Kasumi-1 (cell line): ENCODE measurements around the gene ZNF804A.
"Not testable (repeated sequence)": the region's sequence is repeated elsewhere in the genome, so short reads cannot be mapped to it uniquely, and the experiment has no call there.

Experiments
- DNase-seq, 2 experiments: peaks; one replicate each; lab custom pipeline; 2025; lab: John Stamatoyannopoulos, UW

Gene ZNF804A

DNA sequence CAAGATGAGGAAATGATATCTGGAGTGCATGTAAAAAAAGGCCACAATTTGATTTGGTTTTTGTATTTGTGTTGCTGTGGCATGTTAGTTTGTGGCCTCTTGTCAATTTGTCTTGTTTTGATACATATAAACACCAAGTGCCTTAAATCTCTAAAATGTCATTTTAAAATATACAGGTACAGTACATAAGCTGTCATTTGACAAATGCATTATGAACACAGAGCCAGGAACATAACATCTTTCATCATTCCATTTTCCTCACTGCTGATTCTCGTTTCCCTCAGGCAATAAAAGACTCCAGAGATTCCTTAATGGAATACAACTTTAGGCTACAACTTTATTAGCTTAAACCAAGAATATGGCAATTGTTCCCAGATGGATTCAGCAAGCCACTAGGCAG lies 217.5 kb downstream of the ZNF804A start:
- no peak for DNase-seq

- no peak for DNase-seq
Observed at GRCh38 chr2:184824597-184824996, 226.3 kb downstream of the ZNF804A start.

DNA sequence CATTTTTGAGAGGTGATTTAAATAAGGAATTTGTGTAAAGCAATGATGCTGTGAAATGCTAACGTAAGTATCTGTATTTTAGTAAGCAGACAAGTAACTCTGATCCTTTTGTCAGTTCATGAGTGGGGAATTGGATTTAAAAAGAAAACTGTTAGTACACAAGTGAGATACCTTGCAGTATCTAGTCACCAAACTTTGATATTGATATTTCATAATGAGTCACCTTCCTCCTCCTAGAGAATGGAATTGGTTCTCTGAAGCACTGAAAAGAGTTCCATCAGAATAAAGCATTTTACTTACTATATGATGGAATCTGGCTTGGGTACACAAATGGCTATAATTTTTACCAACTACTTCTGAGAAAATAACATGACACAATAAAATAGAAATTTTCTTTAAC lies 232.2 kb downstream of the ZNF804A start:
- DNase-seq = no peak

- DNase-seq = no peak
Observed at GRCh38 chr2:184834699-184835397, 236.5 kb downstream of the ZNF804A start.

DNA sequence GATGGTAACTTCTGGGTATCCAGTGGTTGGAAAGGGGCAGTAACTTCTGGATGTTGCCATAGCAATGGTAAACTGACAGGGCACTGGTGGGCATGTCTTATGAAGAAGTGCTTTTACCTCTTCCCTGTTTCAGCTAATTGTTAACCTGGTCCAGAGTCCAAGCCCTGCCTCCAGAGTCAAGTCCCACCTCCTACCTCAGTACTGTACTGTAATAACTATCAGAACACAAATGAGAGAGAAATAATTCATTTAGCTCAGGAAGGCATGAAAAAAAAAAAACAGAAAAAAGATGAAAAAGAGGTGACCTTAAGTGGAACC lies 237.0 kb downstream of the ZNF804A start:
- no peak for DNase-seq

DNA sequence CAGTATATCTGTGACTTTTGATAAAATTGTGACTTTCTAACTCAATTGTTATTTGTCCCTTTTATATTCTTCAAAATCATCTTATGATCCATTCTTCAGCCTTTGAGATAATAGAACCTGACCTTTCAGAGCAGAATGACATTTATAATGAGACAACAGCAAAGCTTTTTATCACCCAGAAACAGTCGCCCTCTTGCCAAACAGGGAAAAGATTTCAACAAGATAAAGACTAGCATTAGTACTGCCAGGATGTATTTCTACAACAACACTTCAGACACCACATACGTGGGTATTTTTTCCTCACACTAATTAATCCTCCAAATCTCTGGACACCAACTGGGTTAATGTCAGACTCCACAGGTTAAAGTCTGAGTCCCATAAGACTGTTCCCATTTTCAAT lies 249.0 kb downstream of the ZNF804A start:
- no peak for DNase-seq

GRCh38 chr2:184849516-184849915 lies 251.2 kb downstream of the ZNF804A start:
- DNase-seq = no peak

DNA sequence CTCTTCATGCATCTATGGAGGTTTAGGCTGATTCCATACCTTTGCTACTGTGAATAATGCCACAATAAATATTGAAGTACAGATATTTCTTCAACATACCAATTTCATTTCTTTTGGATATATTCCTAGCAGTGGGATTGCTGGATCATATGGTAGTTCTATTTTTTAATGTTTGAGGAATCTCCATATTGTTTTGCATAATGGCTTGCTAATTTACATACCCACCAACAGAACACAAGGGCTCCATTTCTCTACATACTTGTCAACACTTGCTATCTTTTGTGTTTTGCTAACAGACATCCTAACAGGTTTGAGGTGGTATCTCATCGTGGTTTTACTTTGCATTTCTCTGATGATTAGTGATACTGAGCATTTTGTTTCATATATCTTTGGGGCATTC lies 253.2 kb downstream of the ZNF804A start:
- no peak for DNase-seq

DNA sequence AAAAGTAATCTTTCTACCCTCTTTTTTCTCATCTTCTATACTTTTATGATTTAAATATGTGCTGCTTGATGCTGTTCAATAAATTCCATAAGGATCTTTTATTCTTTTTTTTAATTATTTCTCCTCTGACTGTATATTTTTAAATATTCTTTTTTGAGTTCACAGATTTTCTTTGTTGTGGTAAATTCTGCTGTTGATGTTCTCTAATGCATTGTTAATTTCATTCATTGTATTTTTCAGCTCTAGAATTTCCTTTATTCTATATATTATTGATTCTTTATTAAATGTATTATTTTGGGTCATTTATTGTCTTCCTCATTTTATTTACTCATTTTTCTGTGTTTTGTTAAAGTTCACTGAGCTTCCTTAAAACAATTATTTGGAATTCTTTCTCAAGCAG lies 260.9 kb downstream of the ZNF804A start:
- DNase-seq = no peak

DNA sequence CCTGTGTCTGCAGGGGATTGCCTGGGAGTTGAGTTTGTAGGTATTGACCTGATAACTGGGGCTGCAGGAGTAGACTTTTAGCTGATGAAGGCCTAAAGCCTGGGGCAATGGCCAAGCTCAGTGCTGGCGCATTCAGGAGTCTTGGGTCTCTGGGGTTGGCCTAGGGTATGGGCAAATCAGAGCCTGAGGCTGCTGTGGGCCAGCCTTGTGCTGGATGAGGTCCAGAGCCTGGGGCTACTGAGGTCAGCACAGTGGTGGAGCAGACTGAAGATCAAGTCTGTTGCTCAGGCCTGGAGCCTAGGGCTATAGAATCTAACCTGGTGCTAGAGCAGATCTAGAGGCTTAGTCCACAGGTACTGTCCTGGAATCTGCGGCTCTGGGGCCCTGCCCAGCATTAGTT lies 262.4 kb downstream of the ZNF804A start:
- no peak for DNase-seq

GRCh38 chr2:184875212-184875611 lies 276.9 kb downstream of the ZNF804A start:
- no peak for DNase-seq

DNA sequence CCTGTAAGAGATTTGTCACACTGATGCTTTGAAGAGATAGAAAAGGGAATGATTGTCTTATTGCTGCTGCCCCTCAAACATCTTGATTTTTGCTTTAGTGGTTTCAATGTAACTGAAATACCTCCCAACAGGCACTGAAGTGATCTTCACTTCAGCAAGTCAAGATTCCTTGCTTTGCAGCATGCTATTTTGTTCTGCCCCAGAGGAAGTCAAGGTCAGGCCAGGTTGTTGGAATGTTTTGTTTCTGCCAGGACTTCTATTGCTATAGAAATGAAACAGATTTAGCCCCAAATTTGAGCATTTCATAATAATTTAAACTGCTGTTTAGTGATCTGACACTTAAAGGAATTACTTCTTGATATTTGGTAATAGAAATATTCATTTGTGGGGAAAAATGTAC lies 277.6 kb downstream of the ZNF804A start:
- no peak for DNase-seq

DNA sequence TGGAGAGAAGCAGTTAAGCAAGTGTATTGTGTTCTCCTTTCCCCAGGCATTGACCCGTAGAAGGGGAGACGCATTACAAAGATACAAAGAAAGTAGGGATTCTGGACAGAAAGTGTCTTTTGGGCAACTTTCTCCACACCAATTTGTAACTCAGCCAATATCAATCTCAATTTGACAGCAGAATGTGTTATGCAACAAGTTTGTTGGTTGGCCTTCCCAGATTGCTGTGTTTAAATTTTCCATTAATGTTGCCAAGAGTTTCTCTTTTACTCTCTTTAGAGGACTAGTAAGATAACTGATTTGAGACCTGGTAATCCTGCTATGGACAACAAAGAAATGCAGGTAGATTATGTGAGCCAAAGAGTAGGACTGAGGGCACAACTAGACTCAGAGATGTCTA lies 279.6 kb downstream of the ZNF804A start:
- no peak for DNase-seq

- no peak for DNase-seq
Observed at GRCh38 chr2:184879671-184880070, 281.3 kb downstream of the ZNF804A start.

DNA sequence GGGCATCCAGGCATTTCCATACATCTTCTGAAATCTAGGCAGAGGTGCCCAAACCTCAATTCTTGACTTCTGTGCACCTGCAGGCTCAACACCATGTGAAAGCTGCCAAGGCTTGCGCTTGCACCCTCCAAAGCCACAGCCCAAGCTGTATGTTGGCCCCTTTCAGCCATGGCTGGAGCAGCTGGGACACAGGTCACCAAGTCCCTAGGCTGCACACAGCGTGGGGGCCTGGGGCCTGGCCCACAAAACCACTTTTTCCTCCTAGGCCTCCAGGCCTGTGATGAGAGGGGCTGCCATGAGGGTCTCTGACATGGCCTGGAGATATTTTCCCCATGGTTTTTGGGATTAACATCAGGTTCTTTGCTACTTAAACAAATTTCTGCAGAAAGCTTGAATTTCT lies 288.3 kb downstream of the ZNF804A start:
- not testable (repeated sequence) for DNase-seq

GRCh38 chr2:184890311-184890710 lies 292.0 kb downstream of the ZNF804A start:
- DNase-seq = peak in 1 of 2 experiments; percentile 56

DNA sequence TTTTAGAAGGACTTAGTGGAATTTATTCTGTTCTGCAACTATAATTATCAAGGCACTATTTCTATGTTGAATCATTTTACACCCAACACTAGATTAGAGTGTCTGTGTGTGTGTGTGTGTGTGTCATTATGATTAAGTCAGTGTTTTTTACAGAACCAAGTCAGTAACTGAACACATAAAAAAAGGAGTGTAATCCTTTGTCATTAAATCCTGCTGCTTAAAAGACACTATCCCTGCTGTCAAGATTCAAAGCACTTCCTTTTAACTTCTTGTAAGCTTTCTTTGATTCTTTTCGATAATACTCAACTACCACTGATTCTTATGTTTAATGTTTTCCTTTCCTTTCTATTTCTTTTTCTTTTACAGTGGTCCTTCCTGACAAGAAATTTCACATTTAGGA lies 306.7 kb downstream of the ZNF804A start:
- DNase-seq = no peak

DNA sequence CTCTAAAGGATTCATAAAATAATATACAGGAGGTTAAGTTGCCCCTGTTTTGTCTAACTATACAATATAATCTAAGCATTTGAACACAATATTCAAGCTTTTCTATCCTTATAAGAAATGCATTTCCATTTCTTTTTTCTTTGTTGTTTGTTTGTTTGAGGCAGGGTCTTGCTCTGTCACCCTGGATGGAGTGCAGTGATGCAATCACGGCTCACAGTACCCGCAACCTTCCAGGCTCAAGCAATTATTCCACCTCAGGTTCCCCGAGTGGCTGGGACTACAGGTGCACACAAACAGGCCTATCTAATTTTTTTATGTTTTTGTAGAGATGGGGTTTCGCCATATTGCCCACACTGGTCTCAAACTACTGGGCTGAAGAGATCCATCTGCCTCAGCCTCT lies 307.8 kb downstream of the ZNF804A start:
- no peak for DNase-seq

DNA sequence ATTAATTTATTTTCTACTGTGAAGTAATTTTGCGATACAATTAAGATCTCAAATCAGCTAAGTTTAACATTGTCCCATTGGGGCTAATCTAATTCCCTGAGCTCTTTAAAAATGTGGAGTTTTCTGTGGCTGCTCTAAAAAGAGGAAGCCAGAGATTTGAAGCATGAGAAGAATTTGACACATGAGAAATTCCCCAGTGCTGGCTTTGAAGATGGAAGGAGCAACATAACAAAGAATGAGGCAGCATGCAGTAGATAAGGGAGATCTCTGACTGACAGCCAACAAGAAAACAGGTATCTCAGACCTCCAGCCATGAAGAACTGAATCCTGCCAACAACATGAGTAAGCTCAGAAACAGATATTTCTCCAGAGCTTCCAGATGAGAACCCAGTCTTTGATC lies 308.4 kb downstream of the ZNF804A start:
- DNase-seq = peak; percentile 16 to 56

GRCh38 chr2:184908966-184909365 lies 310.6 kb downstream of the ZNF804A start:
- no peak for DNase-seq

- no peak for DNase-seq
Observed at GRCh38 chr2:184920451-184920965, 322.2 kb downstream of the ZNF804A start.

GRCh38 chr2:184921676-184922075 lies 323.3 kb downstream of the ZNF804A start:
- no peak for DNase-seq

- DNase-seq = no peak
Observed at GRCh38 chr2:184923751-184924150, 325.4 kb downstream of the ZNF804A start.

- DNase-seq = no peak
Observed at GRCh38 chr2:184927040-184927439, 328.7 kb downstream of the ZNF804A start.
